B cell (primary cell): ENCODE results near the gene SH3GLB2. TPM values are rescaled to one million over a fixed set of nuclear protein-coding genes. Genes with fewer than 3 reads are reported as not detected.

Source experiments
- ATAC-seq: fragments of 200-7000 bp; cut with Tn5 transposase; one replicate; pipeline ENCODE4 v1.10.0; 2021; ENCODE audit warnings: low read depth, mild to moderate bottlenecking, moderate number of reproducible peaks, moderate library complexity
- CTCF ChIA-PET: fragments of 350-600 bp; sonication (Branson Sonifier 250); formaldehyde crosslinking; loops from one replicate; lab custom pipeline; 2021; ENCODE audit warnings: antibody characterized with exemption, inconsistent platforms; lab: Charles Lee
- POLR2A ChIA-PET: fragments of 350-600 bp; sonication (Branson Sonifier 250); formaldehyde crosslinking; loops from one replicate; lab custom pipeline; 2021; ENCODE audit warnings: antibody characterized with exemption; lab: Charles Lee
- DNase-seq: peaks from one replicate; pipeline ENCODE4 v3.0.0; 2013
- H2AFZ ChIP-seq: 2 replicates; pipeline ENCODE4 v1.6.1; 2012; ENCODE audit warnings: mild to moderate bottlenecking, low read depth, low read length; ENCODE audit not compliant: insufficient read depth, poor library complexity, severe bottlenecking
- H3K27ac ChIP-seq, 2 donors: 1 replicate in 1 of 2; 2 replicates in 1 of 2; pipeline ENCODE4 v1.5.1; 2012 to 2013; ENCODE audit warnings: low read length in 2 of 2, mild to moderate bottlenecking in 2 of 2, moderate library complexity in 1 of 2
- H3K27me3 ChIP-seq, 4 experiments: fragments of 200-600 bp in 1 of 4; sonication (generic) in 1 of 4; replicated peaks in 1 of 4; 1 replicate in 2 of 4; 2 replicates in 2 of 4; pipeline versions ENCODE4 v1.6.1 to v1.7.0; 2013 to 2016; ENCODE audit warnings: low read length in 3 of 4, mild to moderate bottlenecking in 2 of 4, mixed read lengths in 1 of 4, moderate library complexity in 1 of 4; ENCODE audit not compliant: insufficient read depth in 4 of 4, control insufficient read depth in 3 of 4; ENCODE audit errors: control extremely low read depth in 1 of 4
- H3K36me3 ChIP-seq, 2 experiments: replicated peaks in 1 of 2; 1 replicate in 1 of 2; 2 replicates in 1 of 2; pipeline versions ENCODE4 v1.6.1 to v1.7.1; 2013; ENCODE audit warnings: low read length in 1 of 2; ENCODE audit not compliant: insufficient read depth in 2 of 2, control insufficient read depth in 1 of 2; ENCODE audit errors: control extremely low read depth in 1 of 2, extremely low read depth in 1 of 2
- H3K4me1 ChIP-seq, 2 donors: fragments of 200-600 bp in 1 of 2; sonication (generic) in 1 of 2; 1 replicate in 1 of 2; 2 replicates in 1 of 2; pipeline versions ENCODE4 v1.5.1 to v1.6.1; 2013 to 2017; ENCODE audit warnings: low read length in 2 of 2; ENCODE audit not compliant: control insufficient read depth in 2 of 2, insufficient read depth in 2 of 2
- H3K4me2 ChIP-seq: replicated peaks from 2 replicates; pipeline ENCODE3; 2012; ENCODE audit warnings: mild to moderate bottlenecking, low read depth, low read length; ENCODE audit not compliant: poor library complexity, severe bottlenecking
- H3K4me3 ChIP-seq, 5 experiments: fragments of 200-600 bp in 1 of 5; sonication (generic) in 1 of 5; 1 replicate in 3 of 5; 2 replicates in 2 of 5; pipeline versions ENCODE4 v1.5.1 to v1.7.0; 2011 to 2016; ENCODE audit warnings: low read length in 4 of 5, mild to moderate bottlenecking in 4 of 5, low read depth in 2 of 5, control low read depth in 1 of 5, moderate library complexity in 1 of 5; ENCODE audit not compliant: insufficient read depth in 1 of 5; ENCODE audit errors: control extremely low read depth in 1 of 5, extremely low read depth in 1 of 5
- H3K79me2 ChIP-seq: fragments of 200-600 bp; sonication (generic); one replicate; pipeline ENCODE4 v1.6.0; 2016; ENCODE audit warnings: low read length; ENCODE audit not compliant: control insufficient read depth, insufficient read depth
- H3K9ac ChIP-seq: fragments of 200-600 bp; sonication (generic); 2 replicates; pipeline ENCODE4 v1.6.1; 2017; ENCODE audit warnings: mild to moderate bottlenecking, low read length, moderate library complexity
- H3K9me3 ChIP-seq, 3 donors: one replicate each; pipeline versions ENCODE4 v1.6.1 to v1.7.1; 2013; ENCODE audit warnings: low read length in 2 of 3; ENCODE audit not compliant: control insufficient read depth in 2 of 3, insufficient read depth in 1 of 3; ENCODE audit errors: control extremely low read depth in 1 of 3
- H4K20me1 ChIP-seq: 2 replicates; pipeline ENCODE4 v1.6.0; 2012; ENCODE audit warnings: mild to moderate bottlenecking, low read length; ENCODE audit not compliant: insufficient read depth, control insufficient read depth, poor library complexity, severe bottlenecking
- H3K27ac Mint-ChIP-seq: one replicate; pipeline ENCODE4 v1.8.0; 2021; ENCODE audit warnings: mixed read lengths
- H3K27me3 Mint-ChIP-seq: one replicate; pipeline ENCODE4 v1.8.0; 2021; ENCODE audit warnings: mixed read lengths
- H3K4me1 Mint-ChIP-seq: one replicate; pipeline ENCODE4 v1.8.0; 2021; ENCODE audit warnings: mixed read lengths
- H3K4me3 Mint-ChIP-seq: one replicate; pipeline ENCODE4 v1.8.0; 2021; ENCODE audit warnings: mixed read lengths
- H3K9me3 Mint-ChIP-seq: one replicate; pipeline ENCODE4 v1.8.0; 2022; ENCODE audit warnings: mixed read lengths; ENCODE audit not compliant: insufficient read depth
- EZH2 ChIP-seq: IDR thresholded peaks from 2 replicates; pipeline ENCODE4 v1.6.1; 2012; ENCODE audit warnings: borderline replicate concordance, low read depth, mild to moderate bottlenecking, moderate library complexity, low read length; ENCODE audit not compliant: insufficient read depth, poor library complexity, severe bottlenecking
- WGBS: methylation state at CpG from one replicate; pipeline ENCODE4 v1.1.5; 2013; ENCODE audit warnings: missing lambda C conversion rate; ENCODE audit not compliant: insufficient coverage; 5-methylcytosine and 5-hydroxymethylcytosine counted together
- intact Hi-C: fragments of 100-400 bp; cut with micrococcal nuclease; formaldehyde crosslinking; loops from one replicate; pipeline ENCODE4 v1.10.0; 2022
- polyA plus RNA-seq: library from polyadenylated mRNA; depleted of rRNA; stranded (reverse); fragments of >200 nt; gene quantifications from 2 replicates; pipeline ENCODE4 v1.2.3, GENCODE V29; 2012
- total RNA-seq, 2 donors: library from RNA; stranded (reverse); fragments of 120-200 nt in 1 of 2; gene quantifications; 1 replicate in 1 of 2; 2 replicates in 1 of 2; pipeline versions ENCODE4 v1.2.3 to v1.2.4, GENCODE V29; 2013 to 2022
- TF ChIP-seq, protein P1 (sequence below): fragments of 200-600 bp; IDR thresholded peaks from one replicate; pipeline ENCODE4 v1.8.0; 2022; ENCODE audit warnings: antibody characterized with exemption, mild to moderate bottlenecking

The SH3GLB2 gene
- total and polyA plus RNA-seq, 2 donors (not counting 1 experiment from before 2014, with no cell fraction given), result 110 to 176 TPM

DNA sequence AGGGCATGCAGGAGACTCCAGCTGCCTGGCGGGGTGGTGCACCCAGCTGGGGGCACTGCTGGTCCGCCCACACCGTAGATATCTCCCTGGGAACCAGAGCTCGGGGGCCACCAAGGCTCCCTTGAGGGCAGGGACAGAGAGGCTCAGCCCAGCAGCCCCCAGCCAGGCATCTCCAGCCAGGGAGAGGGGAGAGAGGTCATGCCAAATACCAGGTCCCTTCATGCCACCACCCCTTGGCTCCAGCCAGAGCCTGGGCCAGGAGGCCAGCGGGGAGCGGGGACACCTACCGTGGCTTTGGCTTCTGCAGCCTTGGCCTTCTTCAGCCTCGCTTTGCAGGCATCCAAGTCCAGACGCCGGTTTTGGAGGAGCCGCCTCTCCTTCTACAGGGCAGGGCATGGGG, 14.0 kb downstream of the SH3GLB2 start:
- H3K36me3 ChIP-seq, result peaks cover 0 to 48% of the 10 kb centered on the region in 2 experiments
- H3K9ac ChIP-seq, result no peak overlapping the region
- H4K20me1 ChIP-seq, result no peaks in the 10 kb centered on the region
- H3K4me3 ChIP-seq, result no peak overlapping the region
- peaks cover 7% of the 10 kb centered on the region for H3K79me2 ChIP-seq
- CTCF ChIA-PET, result no interaction called here
- no peaks in the 10 kb centered on the region for H3K9me3 Mint-ChIP-seq
- no peak for TF ChIP-seq EZH2
- TF ChIP-seq, protein P1, sequence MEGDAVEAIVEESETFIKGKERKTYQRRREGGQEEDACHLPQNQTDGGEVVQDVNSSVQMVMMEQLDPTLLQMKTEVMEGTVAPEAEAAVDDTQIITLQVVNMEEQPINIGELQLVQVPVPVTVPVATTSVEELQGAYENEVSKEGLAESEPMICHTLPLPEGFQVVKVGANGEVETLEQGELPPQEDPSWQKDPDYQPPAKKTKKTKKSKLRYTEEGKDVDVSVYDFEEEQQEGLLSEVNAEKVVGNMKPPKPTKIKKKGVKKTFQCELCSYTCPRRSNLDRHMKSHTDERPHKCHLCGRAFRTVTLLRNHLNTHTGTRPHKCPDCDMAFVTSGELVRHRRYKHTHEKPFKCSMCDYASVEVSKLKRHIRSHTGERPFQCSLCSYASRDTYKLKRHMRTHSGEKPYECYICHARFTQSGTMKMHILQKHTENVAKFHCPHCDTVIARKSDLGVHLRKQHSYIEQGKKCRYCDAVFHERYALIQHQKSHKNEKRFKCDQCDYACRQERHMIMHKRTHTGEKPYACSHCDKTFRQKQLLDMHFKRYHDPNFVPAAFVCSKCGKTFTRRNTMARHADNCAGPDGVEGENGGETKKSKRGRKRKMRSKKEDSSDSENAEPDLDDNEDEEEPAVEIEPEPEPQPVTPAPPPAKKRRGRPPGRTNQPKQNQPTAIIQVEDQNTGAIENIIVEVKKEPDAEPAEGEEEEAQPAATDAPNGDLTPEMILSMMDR, result no peak
- H3K27me3 Mint-ChIP-seq, result no peaks in the 10 kb centered on the region
- POLR2A ChIA-PET, result no interaction called here
- ATAC-seq, result no peak
- no peak overlapping the region for H2AFZ ChIP-seq
- no peaks in the 10 kb centered on the region for H3K4me1 Mint-ChIP-seq
- WGBS, result over 99% methylated on average over 11 of the region's 11 CpGs
- no peaks in the 10 kb centered on the region for H3K4me1 ChIP-seq
- H3K4me2 ChIP-seq, result no peak overlapping the region
- H3K9me3 ChIP-seq, result no peaks in the 10 kb centered on the region
- no peaks in the 10 kb centered on the region for H3K27me3 ChIP-seq
- no peak overlapping the region for H3K27ac ChIP-seq
- H3K4me3 Mint-ChIP-seq, result no peak overlapping the region
- no peak for DNase-seq
- intact Hi-C loops, result no loop called here
- H3K27ac Mint-ChIP-seq, result no peak overlapping the region

DNA sequence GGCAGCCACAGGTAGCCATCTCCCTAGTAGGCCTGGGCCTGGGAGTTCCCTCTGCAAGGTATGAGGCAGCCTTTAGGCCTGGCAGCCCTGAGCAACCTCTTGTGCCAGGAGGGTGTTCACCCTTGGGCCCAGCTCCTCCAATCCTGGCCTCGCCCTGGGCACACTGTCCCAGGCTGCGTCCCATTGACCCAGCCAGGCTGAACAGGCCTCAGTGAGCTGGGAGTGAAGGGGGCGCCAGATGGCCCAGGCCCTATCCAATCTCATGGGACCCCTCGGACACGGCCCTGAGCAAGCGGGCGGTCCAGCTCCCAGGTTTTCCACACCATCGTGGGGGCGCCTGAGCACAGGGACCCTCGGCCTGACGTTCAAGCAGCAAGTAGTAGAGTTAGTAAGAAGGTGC, 14.5 kb downstream of the SH3GLB2 start:
- no peak for DNase-seq
- H3K27me3 ChIP-seq, result no peaks in the 10 kb centered on the region
- H4K20me1 ChIP-seq, result no peaks in the 10 kb centered on the region
- ChIA-PET CTCF (no interaction called here), POLR2A (no interaction called here)
- no peak overlapping the region for H2AFZ ChIP-seq
- Mint-ChIP-seq H3K9me3 (no peaks in the 10 kb centered on the region), H3K27me3 (no peaks in the 10 kb centered on the region), H3K4me3 (no peak overlapping the region), H3K27ac (no peak overlapping the region), H3K4me1 (no peaks in the 10 kb centered on the region)
- H3K79me2 ChIP-seq, result peaks cover 7% of the 10 kb centered on the region
- TF ChIP-seq, protein P1, result no peak
- no peak for TF ChIP-seq EZH2
- H3K4me2 ChIP-seq, result no peak overlapping the region
- intact Hi-C loops, result no loop called here
- peaks cover 0 to 51% of the 10 kb centered on the region in 2 experiments for H3K36me3 ChIP-seq
- H3K4me1 ChIP-seq, result no peaks in the 10 kb centered on the region
- no peak overlapping the region for H3K4me3 ChIP-seq
- no peaks in the 10 kb centered on the region for H3K9me3 ChIP-seq
- no peak overlapping the region for H3K27ac ChIP-seq
- WGBS, result 97% methylated on average over 9 of the region's 11 CpGs
- ATAC-seq, result no peak
- no peak overlapping the region for H3K9ac ChIP-seq
